Gastrocnemius medialis (tissue), 4 donors: ENCODE measurements around the gene OGFOD2. TPM values are rescaled to one million over a fixed set of nuclear protein-coding genes. Genes with fewer than 3 reads are reported as not detected.

Experiments used
- ATAC-seq, 2 donors: fragments of 150-250 bp; one replicate each; pipeline ENCODE4 v1.9.1; 2016
- DNase-seq, 2 donors: peaks; one replicate each; pipeline ENCODE4 v3.0.0-alpha.2; 2019
- H3K27ac ChIP-seq, 4 donors: fragments of 200-600 bp; sonication (generic); 1 replicate in 1 of 4; 2 replicates in 3 of 4; pipeline ENCODE4 v1.5.1; 2016 to 2018; ENCODE audit warnings: mild to moderate bottlenecking in 2 of 4, moderate library complexity in 1 of 4
- H3K27me3 ChIP-seq, 3 donors: fragments of 200-600 bp; sonication (generic) in 2 of 3; 1 replicate in 1 of 3; 2 replicates in 2 of 3; pipeline versions ENCODE4 v1.5.1 to v1.6.0; 2016 to 2019; ENCODE audit warnings: mild to moderate bottlenecking in 1 of 3, moderate library complexity in 1 of 3
- H3K36me3 ChIP-seq, 2 donors: fragments of 200-600 bp; sonication (generic) in 1 of 2; one replicate each; pipeline ENCODE4 v1.5.1; 2017 to 2018
- H3K4me1 ChIP-seq, 2 donors: fragments of 200-600 bp; sonication (generic) in 1 of 2; one replicate each; pipeline ENCODE4 v1.5.1; 2016 to 2017; ENCODE audit warnings: mild to moderate bottlenecking in 2 of 2
- H3K4me3 ChIP-seq, 4 donors: fragments of 200-600 bp; sonication (generic) in 3 of 4; 1 replicate in 1 of 4; 2 replicates in 3 of 4; pipeline ENCODE4 v1.5.1; 2016 to 2019; ENCODE audit warnings: mild to moderate bottlenecking in 2 of 4
- H3K9me3 ChIP-seq, 3 donors: fragments of 200-600 bp; sonication (generic) in 2 of 3; 1 replicate in 1 of 3; 2 replicates in 2 of 3; pipeline ENCODE4 v1.5.1; 2016 to 2019
- POLR2A ChIP-seq, 2 donors: fragments of 450-650 bp; IDR thresholded peaks; one replicate each; pipeline ENCODE4 v1.6.1; 2017; ENCODE audit warnings: antibody characterized with exemption in 2 of 2, mild to moderate bottlenecking in 2 of 2, moderate library complexity in 2 of 2
- in situ Hi-C, 4 donors: fragments of 200-750 bp; cut with MboI; loops; one replicate each; pipeline versions ENCODE4 v1.15.0 to v1.8.0; 2017; ENCODE audit warnings: low sequenced_read_pairs in 4 of 4
- intact Hi-C: fragments of 100-400 bp; cut with DNase I; formaldehyde crosslinking; loops from one replicate; pipeline ENCODE4 v1.15.1; 2023; ENCODE audit warnings: low total_unique reads
- total RNA-seq, 4 donors: library from RNA; depleted of rRNA; stranded (reverse); fragments of >200 nt; gene quantifications; one replicate each; pipeline versions ENCODE4 v1.1.0 to v1.2.3, GENCODE V29; 2016
- TF ChIP-seq, protein P1 (sequence below), 5 experiments: fragments of 450-650 bp in 3 of 5; fragments of 200-600 bp in 2 of 5; sonication (generic) in 2 of 5; IDR thresholded peaks in 4 of 5; conservative IDR thresholded peaks in 1 of 5; 1 replicate in 4 of 5; 2 replicates in 1 of 5; pipeline ENCODE4 v1.5.1; 2016 to 2019; ENCODE audit warnings: antibody characterized with exemption in 5 of 5, mild to moderate bottlenecking in 3 of 5, moderate library complexity in 3 of 5

OGFOD2 gene
- total RNA-seq, 4 donors from 2014 or later: 3.2 to 11.7 (median 7.8) TPM

DNA sequence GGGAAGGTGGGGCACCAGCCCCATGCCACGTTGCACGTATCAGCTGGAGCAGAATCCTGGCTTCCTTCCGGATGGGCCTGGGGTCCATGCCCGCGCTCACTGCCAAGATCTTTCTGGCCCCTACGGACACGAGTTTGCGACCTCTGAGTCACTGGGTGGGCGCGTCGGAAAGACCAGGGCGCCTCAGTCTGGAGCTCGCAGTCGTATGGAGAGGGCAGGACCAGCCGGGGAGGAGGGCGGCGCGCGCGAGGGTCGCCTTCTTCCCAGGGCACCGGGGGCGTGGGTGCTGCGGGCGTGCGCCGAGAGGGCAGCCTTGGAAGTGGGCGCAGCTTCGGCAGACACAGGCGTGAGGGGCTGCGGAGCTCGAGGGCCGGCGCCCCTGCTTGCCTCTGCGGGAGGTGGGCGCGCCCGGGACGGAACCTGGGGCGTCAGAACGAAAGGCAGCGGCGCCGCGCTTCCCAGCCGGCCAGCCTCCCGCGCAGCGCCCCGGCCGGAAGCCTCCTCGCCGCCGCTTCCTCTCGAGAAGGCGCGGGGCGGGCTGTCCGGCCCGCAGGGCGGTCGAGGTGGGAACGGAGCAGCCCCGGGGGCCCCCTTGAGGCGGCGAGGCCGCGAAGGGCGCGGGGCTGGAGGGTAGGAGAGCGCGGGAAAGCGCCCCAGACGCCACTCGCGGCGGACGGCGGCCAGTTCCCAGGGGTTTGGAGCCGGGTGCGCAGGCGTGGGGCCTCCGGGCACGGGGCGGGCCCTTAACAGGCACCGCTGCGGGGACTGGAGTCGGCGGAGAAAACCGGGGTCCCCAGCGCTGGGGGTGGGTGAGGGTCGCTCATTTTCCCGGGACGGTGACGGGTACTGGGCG, 5.4 kb downstream of the OGFOD2 start, which contains the start of gene ARL6IP4:
ARL6IP4 (plus strand) TSS at position 499 of the 853 bp plus-strand sequence. CDS start 459 bp downstream, outside the sequence.
- intact Hi-C loops (loop anchor here (1.0 kb wide), 1 partner anchor 252 kb away; no protein-coding TSS in a partner anchor), in situ Hi-C loops (no loop called here)
- peak within 1 kb of the TSS; percentile 83 to 97 (median 92) for H3K4me3 ChIP-seq
- ATAC-seq (peak; percentile 71 to 72), DNase-seq (no peak)
- peaks cover 0 to 6% of the 10 kb centered on the region in 2 donors for H3K36me3 ChIP-seq
- peaks cover 50 to 74% of the 10 kb centered on the region in 2 donors for H3K4me1 ChIP-seq
- no peaks in the 10 kb centered on the region for H3K9me3 ChIP-seq
- H3K27me3 ChIP-seq: no peaks in the 10 kb centered on the region
- TF ChIP-seq POLR2A (IDR thresholded peaks at IDR 0.05): peak; percentile 80 to 86
- TF ChIP-seq, protein P1, sequence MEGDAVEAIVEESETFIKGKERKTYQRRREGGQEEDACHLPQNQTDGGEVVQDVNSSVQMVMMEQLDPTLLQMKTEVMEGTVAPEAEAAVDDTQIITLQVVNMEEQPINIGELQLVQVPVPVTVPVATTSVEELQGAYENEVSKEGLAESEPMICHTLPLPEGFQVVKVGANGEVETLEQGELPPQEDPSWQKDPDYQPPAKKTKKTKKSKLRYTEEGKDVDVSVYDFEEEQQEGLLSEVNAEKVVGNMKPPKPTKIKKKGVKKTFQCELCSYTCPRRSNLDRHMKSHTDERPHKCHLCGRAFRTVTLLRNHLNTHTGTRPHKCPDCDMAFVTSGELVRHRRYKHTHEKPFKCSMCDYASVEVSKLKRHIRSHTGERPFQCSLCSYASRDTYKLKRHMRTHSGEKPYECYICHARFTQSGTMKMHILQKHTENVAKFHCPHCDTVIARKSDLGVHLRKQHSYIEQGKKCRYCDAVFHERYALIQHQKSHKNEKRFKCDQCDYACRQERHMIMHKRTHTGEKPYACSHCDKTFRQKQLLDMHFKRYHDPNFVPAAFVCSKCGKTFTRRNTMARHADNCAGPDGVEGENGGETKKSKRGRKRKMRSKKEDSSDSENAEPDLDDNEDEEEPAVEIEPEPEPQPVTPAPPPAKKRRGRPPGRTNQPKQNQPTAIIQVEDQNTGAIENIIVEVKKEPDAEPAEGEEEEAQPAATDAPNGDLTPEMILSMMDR (IDR thresholded peaks at IDR 0.05 in 4 of 5, conservative IDR thresholded peaks at IDR 0.05 in 1 of 5): peak in 2 of 5 experiments; percentile 12 to 17
- H3K27ac ChIP-seq: peak within 1 kb of the TSS; percentile 79 to 91 (median 91)

DNA sequence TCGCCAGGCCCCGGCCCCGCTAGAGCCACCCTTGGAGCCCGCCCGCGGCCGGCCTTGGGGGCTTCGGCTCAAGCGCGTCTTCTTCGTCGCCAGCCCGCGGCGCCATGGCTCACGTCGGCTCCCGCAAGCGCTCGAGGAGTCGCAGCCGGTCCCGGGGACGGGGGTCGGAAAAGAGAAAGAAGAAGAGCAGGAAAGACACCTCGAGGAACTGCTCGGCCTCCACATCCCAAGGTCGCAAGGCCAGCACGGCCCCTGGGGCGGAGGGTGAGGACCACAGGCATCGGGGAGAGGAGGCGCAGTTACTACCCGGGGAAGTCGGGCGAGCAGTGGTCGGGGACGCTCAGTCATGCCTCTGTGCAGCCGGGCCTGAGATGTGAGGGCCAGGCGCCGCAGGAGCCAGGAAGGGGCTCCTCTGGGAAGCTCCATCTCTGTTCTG, 6.0 kb downstream of the OGFOD2 start:
- Histone ChIP-seq H3K27me3 (no peaks in the 10 kb centered on the region), H3K4me1 (peaks cover 45 to 68% of the 10 kb centered on the region in 2 donors), H3K4me3 (peak overlapping the region; percentile 83 to 97 (median 92)), H3K27ac (peak overlapping the region; percentile 79 to 91 (median 91)), H3K9me3 (no peaks in the 10 kb centered on the region), H3K36me3 (peaks cover 0 to 6% of the 10 kb centered on the region in 2 donors)
- TF ChIP-seq, protein P1 (IDR thresholded peaks at IDR 0.05 in 4 of 5, conservative IDR thresholded peaks at IDR 0.05 in 1 of 5): no peak
- no peak for TF ChIP-seq POLR2A (IDR thresholded peaks at IDR 0.05)
- DNase-seq: no peak
- ATAC-seq: peak in 1 of 2 donors; percentile 41
- intact Hi-C loops (no loop called here), in situ Hi-C loops (no loop called here)

DNA sequence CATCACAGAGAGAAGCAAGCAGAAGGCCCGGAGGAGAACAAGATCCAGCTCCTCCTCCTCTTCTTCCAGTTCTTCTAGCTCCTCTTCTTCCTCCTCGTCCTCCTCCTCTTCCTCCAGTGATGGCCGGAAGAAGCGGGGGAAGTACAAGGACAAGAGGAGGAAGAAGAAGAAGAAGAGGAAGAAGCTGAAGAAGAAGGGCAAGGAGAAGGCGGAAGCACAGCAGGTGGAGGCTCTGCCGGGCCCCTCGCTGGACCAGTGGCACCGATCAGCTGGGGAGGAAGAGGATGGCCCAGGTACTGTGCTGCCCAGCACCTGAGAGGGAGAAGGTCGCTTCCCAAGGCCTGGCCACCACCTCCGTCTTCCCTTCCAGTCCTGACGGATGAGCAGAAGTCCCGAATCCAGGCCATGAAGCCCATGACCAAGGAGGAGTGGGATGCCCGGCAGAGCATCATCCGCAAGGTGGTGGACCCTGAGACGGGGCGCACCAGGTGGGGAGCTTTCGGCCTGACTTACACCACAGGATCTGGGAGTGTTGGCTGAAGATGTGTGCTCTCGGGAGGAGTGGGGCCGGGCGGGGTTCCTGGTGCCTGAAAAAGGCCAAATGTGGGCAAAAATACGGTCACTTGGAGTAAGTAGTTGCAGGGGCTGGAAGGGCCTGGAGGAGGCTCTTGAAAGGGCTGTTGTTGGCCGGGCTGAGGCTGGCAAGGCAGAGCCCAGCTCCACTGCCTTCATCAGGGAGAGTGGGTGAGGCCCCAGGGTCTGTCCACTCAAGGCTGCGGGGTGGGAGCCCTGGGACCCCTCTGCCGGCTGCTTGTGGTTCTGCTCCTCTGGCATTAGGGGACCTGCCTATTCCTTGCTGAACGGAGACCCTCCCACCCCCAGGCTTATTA, 6.8 kb downstream of the OGFOD2 start:
- peaks cover 0 to 8% of the 10 kb centered on the region in 2 donors for H3K36me3 ChIP-seq
- ATAC-seq (no peak), DNase-seq (no peak)
- H3K4me3 ChIP-seq: peak overlapping the region; percentile 83 to 97 (median 92)
- TF ChIP-seq, protein P1 (IDR thresholded peaks at IDR 0.05 in 4 of 5, conservative IDR thresholded peaks at IDR 0.05 in 1 of 5): no peak
- no peak for TF ChIP-seq POLR2A (IDR thresholded peaks at IDR 0.05)
- H3K27me3 ChIP-seq: no peaks in the 10 kb centered on the region
- intact Hi-C loops (no loop called here), in situ Hi-C loops (no loop called here)
- peaks cover 38 to 60% of the 10 kb centered on the region in 2 donors for H3K4me1 ChIP-seq
- H3K9me3 ChIP-seq: no peaks in the 10 kb centered on the region
- H3K27ac ChIP-seq: peak overlapping the region; percentile 79 to 91 (median 91)

DNA sequence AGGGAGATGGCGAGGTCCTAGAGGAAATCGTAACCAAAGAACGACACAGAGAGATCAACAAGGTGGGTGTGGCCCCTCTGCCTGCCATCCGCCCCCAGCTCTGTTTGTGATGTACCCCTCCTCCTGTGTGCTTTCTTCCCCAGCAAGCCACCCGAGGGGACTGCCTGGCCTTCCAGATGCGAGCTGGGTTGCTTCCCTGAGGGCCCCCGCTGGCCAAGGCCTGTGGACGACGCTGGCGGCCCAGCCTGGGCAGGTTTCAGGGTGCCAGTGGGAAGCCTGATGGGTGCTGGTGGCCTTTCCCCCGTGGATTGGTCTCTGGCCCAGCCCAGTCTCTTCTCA, 7.4 kb downstream of the OGFOD2 start:
- DNase-seq: no peak
- Histone ChIP-seq H3K4me1 (peaks cover 35 to 54% of the 10 kb centered on the region in 2 donors), H3K27me3 (no peaks in the 10 kb centered on the region), H3K36me3 (peaks cover 0 to 14% of the 10 kb centered on the region in 2 donors), H3K9me3 (no peaks in the 10 kb centered on the region), H3K4me3 (no peak overlapping the region), H3K27ac (peak overlapping the region in 2 of 4 donors; percentile 79 to 91)
- in situ Hi-C loops (no loop called here), intact Hi-C loops (no loop called here)
- TF ChIP-seq, protein P1 (IDR thresholded peaks at IDR 0.05 in 4 of 5, conservative IDR thresholded peaks at IDR 0.05 in 1 of 5): no peak
- no peak for TF ChIP-seq POLR2A (IDR thresholded peaks at IDR 0.05)
- no peak for ATAC-seq
